ENCODE measurements around the gene PRMT2. TPM values are rescaled to one million over a fixed set of nuclear protein-coding genes. Genes with fewer than 3 reads are reported as not detected.

PRMT2 gene
- total RNA-seq, 1 experiment from 2014 or later, result 114 TPM

- Histone ChIP-seq H3K4me3 (no peak overlapping the region), H3K36me3 (no peaks in the 10 kb centered on the region), H3K9me3 (replicated peaks) (no peaks in the 10 kb centered on the region), H3K27ac (no peak overlapping the region), H3K27me3 (replicated peaks) (no peaks in the 10 kb centered on the region), H3K4me1 (replicated peaks) (peaks cover 9% of the 10 kb centered on the region)
- no peak for DNase-seq (ENCODE audit: low read depth in 1 of 2, low spot score in 2 of 2)
Measured at GRCh38 chr21:46606427-46606813, 29.1 kb upstream of the PRMT2 start.

DNA sequence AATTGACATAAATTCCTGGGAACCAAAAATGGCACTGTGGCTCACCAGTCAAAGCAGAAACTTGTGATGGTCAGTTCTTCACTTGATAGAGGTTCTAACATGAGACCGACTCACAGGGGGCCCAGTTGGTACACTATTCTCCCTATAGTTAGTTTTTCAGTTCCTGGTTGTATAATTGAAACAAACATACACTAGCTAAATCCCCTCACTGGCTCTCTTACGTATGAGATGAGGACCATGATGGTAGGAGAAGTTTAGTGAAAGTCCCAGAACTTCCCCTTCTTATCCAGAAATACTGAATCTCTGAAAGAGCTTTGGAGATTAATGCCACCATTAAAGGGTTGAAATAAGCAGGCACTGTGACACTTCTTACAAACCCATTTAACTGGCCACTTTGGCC is 27.8 kb upstream of the PRMT2 start:
- H3K36me3 ChIP-seq, result no peaks in the 10 kb centered on the region
- no peak overlapping the region for H3K27ac ChIP-seq
- H3K27me3 ChIP-seq (replicated peaks), result no peaks in the 10 kb centered on the region
- H3K4me3 ChIP-seq, result no peak overlapping the region
- H3K4me1 ChIP-seq (replicated peaks), result peaks cover 9% of the 10 kb centered on the region
- no peak for DNase-seq (ENCODE audit: low read depth in 1 of 2, low spot score in 2 of 2)
- H3K9me3 ChIP-seq (replicated peaks), result no peaks in the 10 kb centered on the region

- no peak overlapping the region for H3K27ac ChIP-seq
- peaks cover 9% of the 10 kb centered on the region for H3K4me1 ChIP-seq (replicated peaks)
- H3K4me3 ChIP-seq, result no peak overlapping the region
- DNase-seq (ENCODE audit: low read depth in 1 of 2, low spot score in 2 of 2), result no peak
- no peaks in the 10 kb centered on the region for H3K27me3 ChIP-seq (replicated peaks)
- no peaks in the 10 kb centered on the region for H3K36me3 ChIP-seq
- no peaks in the 10 kb centered on the region for H3K9me3 ChIP-seq (replicated peaks)
Measured at GRCh38 chr21:46608672-46609111, 26.8 kb upstream of the PRMT2 start.

GRCh38 chr21:46610018-46610701 is 25.3 kb upstream of the PRMT2 start:
- Histone ChIP-seq H3K9me3 (replicated peaks) (no peaks in the 10 kb centered on the region), H3K27me3 (replicated peaks) (no peaks in the 10 kb centered on the region), H3K4me1 (replicated peaks) (peaks cover 9% of the 10 kb centered on the region), H3K4me3 (no peak overlapping the region), H3K36me3 (no peaks in the 10 kb centered on the region), H3K27ac (no peak overlapping the region)
- no peak for DNase-seq (ENCODE audit: low read depth in 1 of 2, low spot score in 2 of 2)

DNA sequence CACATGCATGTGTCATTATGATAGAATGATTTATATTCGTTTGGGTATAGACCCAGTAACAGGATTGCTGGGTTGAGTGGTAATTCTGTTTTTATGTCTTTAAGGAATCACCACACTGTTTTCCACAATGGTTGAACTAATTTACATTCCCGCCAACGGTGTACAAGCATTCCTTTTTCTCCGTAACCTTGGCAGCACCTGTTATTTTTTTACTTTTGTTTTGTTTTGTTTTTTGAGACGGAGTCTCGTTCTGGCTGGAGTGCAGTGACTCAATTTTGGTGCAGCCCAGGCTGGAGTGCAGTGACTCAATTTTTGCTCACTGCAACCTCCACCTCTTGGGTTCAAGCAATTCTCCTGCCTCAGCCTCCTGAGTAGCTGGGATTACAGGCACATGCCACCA is 22.1 kb upstream of the PRMT2 start:
- no peak overlapping the region for H3K4me3 ChIP-seq
- no peak overlapping the region for H3K27ac ChIP-seq
- H3K9me3 ChIP-seq (replicated peaks), result no peaks in the 10 kb centered on the region
- no peaks in the 10 kb centered on the region for H3K36me3 ChIP-seq
- no peak for DNase-seq (ENCODE audit: low read depth in 1 of 2, low spot score in 2 of 2)
- H3K27me3 ChIP-seq (replicated peaks), result no peaks in the 10 kb centered on the region
- peaks cover 25% of the 10 kb centered on the region for H3K4me1 ChIP-seq (replicated peaks)

DNA sequence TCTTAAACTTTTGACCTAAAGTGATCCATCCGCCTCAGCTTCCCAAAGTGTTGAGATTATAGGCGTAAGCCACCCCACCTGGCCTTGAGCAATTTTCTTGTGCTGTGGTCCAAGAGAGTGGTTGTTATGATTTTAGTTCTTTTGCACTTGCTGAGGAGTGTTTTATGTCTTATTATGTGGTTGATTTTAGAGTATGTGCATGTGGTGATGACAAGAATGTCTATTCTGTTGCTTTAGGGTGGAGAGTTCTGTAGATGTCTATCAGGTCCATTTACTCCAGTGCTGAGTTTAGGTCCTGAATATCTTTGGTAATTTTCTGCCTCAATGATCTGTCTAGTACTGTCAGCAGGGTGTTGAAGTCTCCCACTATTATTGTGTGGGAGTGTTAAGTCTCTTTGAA is 19.4 kb upstream of the PRMT2 start:
- H3K9me3 ChIP-seq (replicated peaks), result no peaks in the 10 kb centered on the region
- H3K27me3 ChIP-seq (replicated peaks), result no peaks in the 10 kb centered on the region
- H3K27ac ChIP-seq, result no peak overlapping the region
- H3K4me3 ChIP-seq, result no peak overlapping the region
- peaks cover 42% of the 10 kb centered on the region for H3K4me1 ChIP-seq (replicated peaks)
- DNase-seq (ENCODE audit: low read depth in 1 of 2, low spot score in 2 of 2), result no peak
- H3K36me3 ChIP-seq, result no peaks in the 10 kb centered on the region

- no peak overlapping the region for H3K4me3 ChIP-seq
- peak overlapping the region; percentile 95 for H3K27ac ChIP-seq
- peaks cover 44% of the 10 kb centered on the region for H3K4me1 ChIP-seq (replicated peaks)
- H3K27me3 ChIP-seq (replicated peaks), result no peaks in the 10 kb centered on the region
- no peaks in the 10 kb centered on the region for H3K36me3 ChIP-seq
- DNase-seq (ENCODE audit: low read depth in 1 of 2, low spot score in 2 of 2), result no peak
- H3K9me3 ChIP-seq (replicated peaks), result no peaks in the 10 kb centered on the region
Measured at GRCh38 chr21:46616656-46617055, 18.8 kb upstream of the PRMT2 start.

- no peak overlapping the region for H3K4me3 ChIP-seq
- DNase-seq (ENCODE audit: low read depth in 1 of 2, low spot score in 2 of 2), result peak; percentile 53 to 80
- no peaks in the 10 kb centered on the region for H3K27me3 ChIP-seq (replicated peaks)
- no peaks in the 10 kb centered on the region for H3K36me3 ChIP-seq
- H3K27ac ChIP-seq, result peak overlapping the region; percentile 95
- peaks cover 48% of the 10 kb centered on the region for H3K4me1 ChIP-seq (replicated peaks)
- H3K9me3 ChIP-seq (replicated peaks), result no peaks in the 10 kb centered on the region
Measured at GRCh38 chr21:46617267-46618051, 18.0 kb upstream of the PRMT2 start.

- peak in 1 of 2 experiments; percentile 52 for DNase-seq (ENCODE audit: low read depth in 1 of 2, low spot score in 2 of 2)
- Histone ChIP-seq H3K36me3 (no peaks in the 10 kb centered on the region), H3K9me3 (replicated peaks) (no peaks in the 10 kb centered on the region), H3K27ac (peak overlapping the region; percentile 95), H3K27me3 (replicated peaks) (no peaks in the 10 kb centered on the region), H3K4me3 (no peak overlapping the region), H3K4me1 (replicated peaks) (peaks cover 48% of the 10 kb centered on the region)
Measured at GRCh38 chr21:46618738-46619379, 16.6 kb upstream of the PRMT2 start.

GRCh38 chr21:46619846-46620245 is 15.6 kb upstream of the PRMT2 start:
- Histone ChIP-seq H3K4me3 (no peak overlapping the region), H3K9me3 (replicated peaks) (no peaks in the 10 kb centered on the region), H3K27me3 (replicated peaks) (no peaks in the 10 kb centered on the region), H3K36me3 (no peaks in the 10 kb centered on the region), H3K4me1 (replicated peaks) (peaks cover 48% of the 10 kb centered on the region), H3K27ac (peak overlapping the region; percentile 95)
- peak; percentile 79 to 83 for DNase-seq (ENCODE audit: low read depth in 1 of 2, low spot score in 2 of 2)

- Histone ChIP-seq H3K9me3 (replicated peaks) (peaks cover 4% of the 10 kb centered on the region; the same call in 1 of the 2 replicates), H3K4me3 (no peak overlapping the region), H3K36me3 (no peaks in the 10 kb centered on the region), H3K27me3 (replicated peaks) (no peaks in the 10 kb centered on the region), H3K4me1 (replicated peaks) (peaks cover 48% of the 10 kb centered on the region), H3K27ac (peak overlapping the region; percentile 95)
- no peak for DNase-seq (ENCODE audit: low read depth in 1 of 2, low spot score in 2 of 2)
Measured at GRCh38 chr21:46620846-46621245, 14.6 kb upstream of the PRMT2 start.

- Histone ChIP-seq H3K36me3 (no peaks in the 10 kb centered on the region), H3K27ac (no peak overlapping the region), H3K27me3 (replicated peaks) (no peaks in the 10 kb centered on the region), H3K9me3 (replicated peaks) (peaks cover 7% of the 10 kb centered on the region; the same call in 1 of the 2 replicates), H3K4me1 (replicated peaks) (peaks cover 48% of the 10 kb centered on the region), H3K4me3 (no peak overlapping the region)
- DNase-seq (ENCODE audit: low read depth in 1 of 2, low spot score in 2 of 2), result no peak
Measured at GRCh38 chr21:46621457-46622182, 13.9 kb upstream of the PRMT2 start.

- H3K27me3 ChIP-seq (replicated peaks), result no peaks in the 10 kb centered on the region
- H3K36me3 ChIP-seq, result no peaks in the 10 kb centered on the region
- H3K27ac ChIP-seq, result no peak overlapping the region
- no peak overlapping the region for H3K4me3 ChIP-seq
- DNase-seq (ENCODE audit: low read depth in 1 of 2, low spot score in 2 of 2), result no peak
- H3K9me3 ChIP-seq (replicated peaks), result peaks cover 8% of the 10 kb centered on the region; the same call in 1 of the 2 replicates
- H3K4me1 ChIP-seq (replicated peaks), result peaks cover 43% of the 10 kb centered on the region
Measured at GRCh38 chr21:46622226-46622625, 13.2 kb upstream of the PRMT2 start.
